Natural killer cell (primary cell): ENCODE measurements around the gene LILRB5. TPM values are rescaled to one million over a fixed set of nuclear protein-coding genes. Genes with fewer than 3 reads are reported as not detected.
A peak's percentile ranks its signal among the peaks of the same experiment; 100 is the strongest.
"Not testable (repeated sequence)": the region's sequence is repeated elsewhere in the genome, so short reads cannot be mapped to it uniquely, and the experiment has no call there.

ENCODE experiments used
- ATAC-seq, 3 donors: fragments of 150-1000 bp in 2 of 3; fragments of 200-7000 bp in 1 of 3; cut with Tn5 transposase; 1 replicate in 1 of 3; 2 replicates in 2 of 3; pipeline ENCODE4 v1.10.0; 2021; ENCODE audit warnings: mild to moderate bottlenecking in 2 of 3, moderate library complexity in 2 of 3
- DNase-seq, 2 donors: peaks; one replicate each; pipeline versions ENCODE4 v3.0.0 to v3.0.0-alpha.2; 2013 to 2021; ENCODE audit warnings: mixed read lengths in 1 of 2
- H3K27ac ChIP-seq: one replicate; pipeline ENCODE4 v1.5.1; 2013; ENCODE audit warnings: mild to moderate bottlenecking, low read length
- H3K27me3 ChIP-seq: one replicate; pipeline ENCODE4 v1.6.1; 2013; ENCODE audit warnings: low read length; ENCODE audit not compliant: control insufficient read depth, insufficient read depth
- H3K36me3 ChIP-seq: one replicate; pipeline ENCODE4 v1.6.1; 2013; ENCODE audit warnings: low read length; ENCODE audit not compliant: control insufficient read depth, insufficient read depth
- H3K4me1 ChIP-seq: one replicate; pipeline ENCODE4 v1.6.1; 2013; ENCODE audit warnings: low read length; ENCODE audit not compliant: control insufficient read depth, insufficient read depth
- H3K4me3 ChIP-seq: one replicate; pipeline ENCODE4 v1.5.1; 2013; ENCODE audit warnings: low read length
- H3K9me3 ChIP-seq: one replicate; pipeline ENCODE4 v1.6.1; 2013; ENCODE audit warnings: low read length; ENCODE audit not compliant: control insufficient read depth, insufficient read depth
- H3K27ac Mint-ChIP-seq, 2 donors: one replicate each; pipeline ENCODE4 v1.8.0; 2022; ENCODE audit warnings: mild to moderate bottlenecking in 2 of 2, mixed read lengths in 2 of 2, moderate library complexity in 1 of 2
- H3K27me3 Mint-ChIP-seq, 2 donors: one replicate each; pipeline ENCODE4 v1.8.0; 2022; ENCODE audit warnings: low read depth in 2 of 2, mixed read lengths in 2 of 2
- H3K36me3 Mint-ChIP-seq: one replicate; pipeline ENCODE4 v1.8.0; 2022; ENCODE audit warnings: mixed read lengths
- H3K4me1 Mint-ChIP-seq, 2 donors: one replicate each; pipeline ENCODE4 v1.8.0; 2022; ENCODE audit warnings: mixed read lengths in 2 of 2
- H3K4me3 Mint-ChIP-seq: one replicate; pipeline ENCODE4 v1.8.0; 2022; ENCODE audit warnings: mild to moderate bottlenecking, moderate library complexity, mixed read lengths
- H3K9me3 Mint-ChIP-seq, 2 donors: one replicate each; pipeline ENCODE4 v1.8.0; 2022; ENCODE audit warnings: mixed read lengths in 2 of 2
- WGBS: methylation state at CpG from one replicate; pipeline ENCODE4 v1.1.7; 2013; ENCODE audit warnings: missing lambda C conversion rate; ENCODE audit not compliant: insufficient coverage; 5-methylcytosine and 5-hydroxymethylcytosine counted together
- intact Hi-C: fragments of 100-400 bp; cut with micrococcal nuclease; formaldehyde crosslinking; loops from one replicate; pipeline ENCODE4 v1.14.2; 2022
- total RNA-seq, 4 donors: library from RNA; stranded (reverse); fragments of 120-200 nt in 1 of 4; gene quantifications; one replicate each; pipeline versions ENCODE4 v1.2.3 to v1.2.4, GENCODE V29; 2013 to 2022
- TF ChIP-seq, protein P1 (sequence below): fragments of 200-600 bp; IDR thresholded peaks from one replicate; pipeline ENCODE4 v1.8.0; 2022; ENCODE audit warnings: antibody characterized with exemption

LILRB5 gene
- total RNA-seq, 3 donors from 2014 or later (not counting 1 experiment from before 2014, with no cell fraction given) = 0.09 to 0.18 TPM; not detected in 1

DNA sequence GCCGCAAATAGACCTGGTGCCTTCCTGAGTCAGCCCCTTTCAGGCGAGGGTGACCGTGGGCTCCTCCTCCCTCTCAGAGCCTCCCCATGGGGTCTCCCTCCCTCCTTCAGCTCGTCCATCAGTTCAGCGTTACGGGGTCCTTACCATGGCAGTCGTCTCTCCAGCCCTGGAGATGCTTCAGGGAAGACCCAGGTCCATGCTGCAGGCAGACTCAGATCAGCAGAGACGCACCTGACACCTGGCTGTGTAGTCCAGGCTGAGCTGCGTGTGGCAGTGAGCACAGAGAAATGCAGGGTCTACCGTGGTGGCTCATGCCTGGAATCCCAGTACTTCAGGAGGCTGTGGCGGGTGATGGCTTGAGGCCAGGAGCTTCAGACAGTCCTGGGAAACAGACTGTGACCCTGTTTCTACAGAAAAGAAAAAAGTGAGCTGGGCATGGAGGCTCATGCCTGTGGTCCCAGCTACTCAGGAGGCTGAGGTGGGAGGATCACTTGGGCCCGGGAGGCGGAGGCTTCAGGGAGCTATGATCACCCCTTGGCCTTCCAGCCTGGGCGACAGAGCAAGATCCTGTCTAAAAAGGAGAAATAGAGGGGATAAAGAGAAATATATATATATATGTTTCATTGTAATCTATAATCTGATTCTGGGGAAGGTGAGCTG lies 33.7 kb downstream of the LILRB5 start:
- DNase-seq, H3K4me3 ChIP-seq, H3K27me3 ChIP-seq, H3K36me3 Mint-ChIP-seq, H3K36me3 ChIP-seq, ATAC-seq, H3K27ac Mint-ChIP-seq, H3K4me1 Mint-ChIP-seq, H3K9me3 ChIP-seq, H3K4me3 Mint-ChIP-seq, H3K27ac ChIP-seq, H3K9me3 Mint-ChIP-seq: not testable (repeated sequence)
- WGBS = 76% methylated on average over 12 of the region's 14 CpGs
- intact Hi-C loops = loop anchor here (2.0 kb wide), 1 partner anchor 23 kb away; no protein-coding TSS in a partner anchor
- H3K4me1 ChIP-seq = peaks cover 16% of the 10 kb centered on the region
- peaks cover 11 to 15% of the 10 kb centered on the region in 2 donors for H3K27me3 Mint-ChIP-seq

- H3K36me3 ChIP-seq, H3K4me1 Mint-ChIP-seq, H3K36me3 Mint-ChIP-seq, H3K27ac ChIP-seq, H3K4me3 Mint-ChIP-seq, H3K27ac Mint-ChIP-seq, H3K27me3 ChIP-seq, DNase-seq, H3K9me3 Mint-ChIP-seq, H3K9me3 ChIP-seq, H3K4me3 ChIP-seq: not testable (repeated sequence)
- peaks cover 11 to 13% of the 10 kb centered on the region in 2 donors for H3K27me3 Mint-ChIP-seq
- WGBS = 68% methylated on average over 9 of the region's 16 CpGs
- peak; percentile 40 to 68 (median 50) for ATAC-seq
- intact Hi-C loops = loop anchor here (2.0 kb wide), 1 partner anchor 24 kb away; no protein-coding TSS in a partner anchor
- H3K4me1 ChIP-seq = peaks cover 16% of the 10 kb centered on the region
These were observed 34.4 kb downstream of the LILRB5 start, which contains the start of gene LILRB3 for GRCh38 chr19:54222474-54223276. TSS of gene LILRB3 (minus strand) at chr19:54223007. CDS start at chr19:54222976, 31 bp downstream.

DNA sequence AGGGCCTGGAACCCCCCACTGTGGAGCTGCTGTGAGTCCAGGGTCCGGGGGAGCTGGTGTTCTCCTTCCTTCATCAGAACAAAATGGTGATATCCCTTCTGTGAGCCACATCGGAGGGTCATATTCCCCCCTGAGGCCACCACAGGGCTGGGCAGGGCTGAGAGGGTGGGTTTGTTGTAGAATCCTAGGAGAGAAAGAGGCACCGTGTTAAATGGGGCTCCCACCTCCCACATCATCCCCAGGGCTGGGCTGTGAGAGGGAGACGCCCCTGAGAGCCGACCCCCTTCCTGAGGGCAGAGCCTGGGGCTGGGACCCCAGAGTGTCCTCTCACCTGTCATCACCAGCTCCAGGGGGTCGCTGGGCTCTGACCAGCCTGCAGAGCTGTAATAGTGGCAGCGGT lies 35.1 kb downstream of the LILRB5 start:
- H3K27ac ChIP-seq, H3K4me3 Mint-ChIP-seq: not testable (repeated sequence)
- intact Hi-C loops = loop anchor here (2.0 kb wide), 1 partner anchor 25 kb away; no protein-coding TSS in a partner anchor

DNA sequence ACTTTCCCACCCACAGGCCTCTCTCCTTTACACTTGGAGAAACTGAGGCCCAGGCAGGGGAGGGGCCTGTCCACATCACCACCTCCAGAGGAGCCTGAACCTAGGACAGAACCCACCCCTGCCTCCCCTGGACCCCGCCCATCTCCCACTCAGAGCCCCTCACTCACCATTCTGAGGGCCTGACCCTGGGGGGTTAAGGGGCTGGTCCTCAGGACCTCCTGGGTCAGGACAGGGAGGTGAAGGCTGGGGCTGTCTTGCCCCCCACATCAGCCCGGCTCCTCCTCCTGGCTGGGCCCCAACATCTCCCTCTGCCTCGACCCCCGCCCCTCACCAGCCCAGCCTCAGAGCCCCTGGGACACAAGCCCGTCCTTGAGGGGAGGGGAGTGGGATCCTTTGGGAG lies 37.4 kb downstream of the LILRB5 start:
- H3K4me1 Mint-ChIP-seq, H3K27ac Mint-ChIP-seq, ATAC-seq, H3K4me3 Mint-ChIP-seq, DNase-seq, H3K9me3 ChIP-seq, H3K36me3 Mint-ChIP-seq, H3K4me3 ChIP-seq, H3K27ac ChIP-seq, intact Hi-C loops, H3K36me3 ChIP-seq, H3K9me3 Mint-ChIP-seq, H3K27me3 ChIP-seq: not testable (repeated sequence)
- H3K4me1 ChIP-seq = peaks cover 16% of the 10 kb centered on the region
- peaks cover 11 to 13% of the 10 kb centered on the region in 2 donors for H3K27me3 Mint-ChIP-seq
- WGBS = 80% methylated on average over 1 of the region's 5 CpGs

More for the DNA sequence above, 35.1 kb downstream of the LILRB5 start:
- not testable (repeated sequence) for H3K4me3 ChIP-seq, H3K27ac Mint-ChIP-seq, ATAC-seq, DNase-seq, H3K4me1 Mint-ChIP-seq, H3K9me3 Mint-ChIP-seq, H3K36me3 Mint-ChIP-seq, H3K27me3 ChIP-seq, H3K9me3 ChIP-seq, H3K36me3 ChIP-seq
- WGBS = no CpG with 5 or more reads among the region's 7 CpGs
- peaks cover 16% of the 10 kb centered on the region for H3K4me1 ChIP-seq
- peaks cover 11 to 13% of the 10 kb centered on the region in 2 donors for H3K27me3 Mint-ChIP-seq

- Mint-ChIP-seq H3K27me3 (peaks cover 11 to 12% of the 10 kb centered on the region in 2 donors), H3K27ac (no peak overlapping the region), H3K4me3 (no peak overlapping the region), H3K36me3 (no peaks in the 10 kb centered on the region), H3K9me3 (no peaks in the 10 kb centered on the region), H3K4me1 (peaks cover 0 to 7% of the 10 kb centered on the region in 2 donors)
- 95% methylated on average over 27 of the region's 27 CpGs for WGBS
- H3K4me1 ChIP-seq = peaks cover 16% of the 10 kb centered on the region
- intact Hi-C loops = no loop called here
- H3K27ac ChIP-seq = no peak overlapping the region
- no peaks in the 10 kb centered on the region for H3K9me3 ChIP-seq
- H3K27me3 ChIP-seq = no peaks in the 10 kb centered on the region
- no peak overlapping the region for H3K4me3 ChIP-seq
- DNase-seq (no peak), ATAC-seq (no peak)
- TF ChIP-seq, protein P1, sequence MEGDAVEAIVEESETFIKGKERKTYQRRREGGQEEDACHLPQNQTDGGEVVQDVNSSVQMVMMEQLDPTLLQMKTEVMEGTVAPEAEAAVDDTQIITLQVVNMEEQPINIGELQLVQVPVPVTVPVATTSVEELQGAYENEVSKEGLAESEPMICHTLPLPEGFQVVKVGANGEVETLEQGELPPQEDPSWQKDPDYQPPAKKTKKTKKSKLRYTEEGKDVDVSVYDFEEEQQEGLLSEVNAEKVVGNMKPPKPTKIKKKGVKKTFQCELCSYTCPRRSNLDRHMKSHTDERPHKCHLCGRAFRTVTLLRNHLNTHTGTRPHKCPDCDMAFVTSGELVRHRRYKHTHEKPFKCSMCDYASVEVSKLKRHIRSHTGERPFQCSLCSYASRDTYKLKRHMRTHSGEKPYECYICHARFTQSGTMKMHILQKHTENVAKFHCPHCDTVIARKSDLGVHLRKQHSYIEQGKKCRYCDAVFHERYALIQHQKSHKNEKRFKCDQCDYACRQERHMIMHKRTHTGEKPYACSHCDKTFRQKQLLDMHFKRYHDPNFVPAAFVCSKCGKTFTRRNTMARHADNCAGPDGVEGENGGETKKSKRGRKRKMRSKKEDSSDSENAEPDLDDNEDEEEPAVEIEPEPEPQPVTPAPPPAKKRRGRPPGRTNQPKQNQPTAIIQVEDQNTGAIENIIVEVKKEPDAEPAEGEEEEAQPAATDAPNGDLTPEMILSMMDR = no peak
- peaks cover 6% of the 10 kb centered on the region for H3K36me3 ChIP-seq
These were observed 38.0 kb downstream of the LILRB5 start for GRCh38 chr19:54218960-54219661.
